Fibroblast of upper back skin (primary cell): Measurements from ENCODE around the gene SCUBE3.

Source experiments
- DNase-seq: peaks from one replicate; pipeline ENCODE4 v3.0.0-alpha.2; 2013

Gene SCUBE3

DNA sequence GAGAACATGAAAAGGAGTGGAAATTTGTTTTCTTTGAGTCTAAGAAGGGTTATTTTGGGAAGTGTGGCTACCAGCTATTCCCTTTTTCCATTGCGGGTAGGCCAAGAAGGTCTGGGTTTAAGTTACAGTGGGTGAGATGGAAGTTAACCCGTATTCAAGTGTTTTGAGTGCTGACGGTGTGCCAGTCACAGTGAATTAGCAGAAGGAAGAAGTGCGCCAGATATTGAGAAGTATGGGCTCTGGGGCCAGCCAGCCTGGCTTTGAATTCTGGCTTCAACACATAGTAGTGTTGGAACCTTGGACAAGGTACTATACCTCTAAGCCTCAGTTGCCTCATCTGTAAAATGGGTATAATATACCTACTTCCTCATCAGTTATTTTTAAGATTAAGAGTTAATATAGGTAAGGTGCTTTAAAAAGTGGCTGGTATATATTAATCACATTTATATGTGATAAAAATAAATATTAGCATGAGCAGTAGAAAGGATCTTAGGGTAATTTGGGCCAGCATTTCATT is 62.0 kb downstream of the SCUBE3 start:
- no peak for DNase-seq

DNA sequence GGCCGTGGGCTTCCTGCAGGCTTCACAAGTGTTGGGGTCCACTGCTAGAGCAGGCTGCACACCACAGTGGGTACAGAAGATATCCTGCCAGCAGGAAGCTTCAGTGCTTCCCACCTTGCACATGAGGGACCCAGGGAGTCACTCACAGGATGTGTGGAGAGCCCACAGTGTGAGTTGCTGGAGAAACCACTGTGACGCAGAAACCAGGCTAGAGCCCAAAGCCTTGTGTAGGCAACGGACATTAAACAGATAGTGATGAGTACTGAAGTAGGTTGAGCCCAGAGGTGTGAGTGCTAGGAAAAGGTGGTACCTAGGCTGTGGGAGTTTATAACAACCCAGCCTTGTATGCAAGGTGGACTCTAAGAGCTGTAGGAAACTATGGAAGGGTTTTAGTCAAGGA is 65.0 kb downstream of the SCUBE3 start:
- no peak for DNase-seq

DNA sequence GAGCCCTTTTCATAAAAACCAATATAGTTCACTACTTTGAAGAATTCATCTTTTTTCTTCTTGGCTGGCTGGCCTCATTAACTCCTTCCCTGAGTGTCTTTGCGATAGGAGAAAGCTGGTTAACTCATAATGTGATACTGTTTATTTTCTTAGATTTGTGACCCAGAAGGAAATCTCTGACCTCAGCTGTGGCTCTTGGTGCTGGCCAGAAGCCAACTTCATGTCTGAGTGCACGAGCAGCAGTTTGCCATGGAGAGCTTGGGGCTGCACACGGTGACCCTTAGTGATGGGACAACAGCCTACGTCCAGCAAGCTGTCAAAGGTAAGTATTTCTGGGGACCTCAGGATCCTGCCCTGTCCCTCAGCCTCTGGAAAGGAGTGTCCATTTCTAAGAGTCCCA is 67.1 kb downstream of the SCUBE3 start:
- DNase-seq, result no peak

DNA sequence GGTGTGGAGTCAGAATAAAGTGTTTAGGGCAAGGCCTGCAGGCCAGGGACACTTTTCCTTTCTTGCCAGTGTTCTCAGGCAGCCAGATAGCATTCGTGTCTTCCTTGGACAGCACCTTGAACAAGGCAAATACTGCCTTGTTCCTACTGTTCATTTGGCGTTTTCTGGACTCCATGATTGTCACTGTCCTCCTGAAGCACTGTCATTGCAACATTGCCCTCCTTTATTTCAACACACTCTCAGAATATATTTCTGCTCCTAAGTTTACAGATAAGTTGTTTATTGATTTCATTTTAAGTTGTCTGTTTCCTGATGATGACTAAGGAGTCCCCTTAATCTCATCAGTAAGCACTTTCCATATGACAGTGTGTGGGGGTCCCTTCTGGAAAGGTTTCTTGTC is 68.7 kb downstream of the SCUBE3 start:
- no peak for DNase-seq

DNA sequence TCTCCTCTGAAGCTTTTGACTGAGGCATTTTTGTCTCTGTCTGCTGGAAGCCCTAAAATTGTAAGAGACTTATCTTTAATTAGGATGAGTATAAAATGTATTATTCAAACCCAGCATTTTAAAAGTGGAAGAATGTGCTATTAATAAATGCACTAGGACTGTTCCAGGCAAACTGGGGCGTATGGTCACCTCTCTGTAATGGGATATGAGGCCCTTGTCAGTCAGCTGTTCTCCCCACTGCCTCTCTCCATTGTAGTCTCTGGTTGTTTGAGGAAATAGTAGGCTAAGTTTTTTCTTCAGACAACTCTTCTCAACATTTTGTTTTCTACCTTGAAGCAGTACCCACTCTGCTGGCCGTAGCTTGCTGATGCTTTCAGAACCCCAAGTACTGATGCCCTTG is 69.6 kb downstream of the SCUBE3 start:
- DNase-seq, result no peak

DNA sequence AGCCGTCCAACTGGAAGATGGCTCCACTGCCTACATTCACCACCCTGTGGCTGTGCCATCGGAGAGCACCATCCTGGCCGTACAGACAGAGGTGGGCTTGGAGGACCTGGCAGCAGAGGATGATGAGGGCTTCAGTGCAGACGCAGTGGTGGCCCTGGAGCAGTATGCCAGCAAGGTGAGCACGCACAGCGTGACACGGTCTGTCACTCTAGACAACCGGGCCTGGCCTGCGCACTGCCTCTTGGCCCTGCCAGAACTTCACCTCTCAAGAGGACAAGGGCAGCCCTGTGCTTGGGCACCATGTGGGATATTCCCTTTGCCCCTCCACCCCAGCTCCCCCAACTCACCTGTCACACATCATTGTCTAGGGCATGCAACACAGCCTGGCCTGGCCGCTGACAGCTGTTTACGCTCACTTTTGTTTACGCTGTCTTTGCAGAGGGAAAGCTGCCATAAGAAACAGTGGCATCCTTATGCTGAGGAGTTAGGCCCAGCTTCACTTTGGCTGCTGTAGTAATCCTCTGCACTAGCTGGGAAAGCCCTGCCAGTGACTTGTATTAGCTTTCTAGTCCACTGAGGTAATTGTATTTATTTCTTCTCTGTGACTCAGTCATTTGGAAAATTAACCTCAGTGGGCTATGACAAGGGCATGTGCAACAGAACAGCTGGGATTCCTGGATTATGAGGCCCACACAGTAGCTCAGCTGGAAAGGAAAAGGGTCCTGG is 74.1 kb downstream of the SCUBE3 start:
- no peak for DNase-seq

DNA sequence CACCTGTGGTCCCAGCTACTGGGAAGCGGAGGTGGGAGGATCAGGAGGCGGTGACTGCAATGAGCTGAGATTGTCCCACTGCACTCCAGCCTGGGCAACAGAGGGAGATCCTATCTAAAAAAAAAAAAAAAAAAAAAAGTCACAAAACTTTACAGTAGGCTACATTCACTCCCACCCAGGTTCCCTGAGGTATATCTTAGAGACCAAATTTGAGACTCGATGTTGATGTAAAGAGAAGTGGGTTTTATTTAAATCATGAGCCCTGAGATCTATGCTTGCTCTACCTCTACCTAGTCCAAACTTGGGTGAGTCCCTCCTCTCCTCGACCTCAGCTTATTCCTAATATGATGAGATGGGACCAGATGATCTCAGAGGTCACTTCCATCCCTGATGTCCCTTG is 75.1 kb downstream of the SCUBE3 start:
- DNase-seq, result no peak

DNA sequence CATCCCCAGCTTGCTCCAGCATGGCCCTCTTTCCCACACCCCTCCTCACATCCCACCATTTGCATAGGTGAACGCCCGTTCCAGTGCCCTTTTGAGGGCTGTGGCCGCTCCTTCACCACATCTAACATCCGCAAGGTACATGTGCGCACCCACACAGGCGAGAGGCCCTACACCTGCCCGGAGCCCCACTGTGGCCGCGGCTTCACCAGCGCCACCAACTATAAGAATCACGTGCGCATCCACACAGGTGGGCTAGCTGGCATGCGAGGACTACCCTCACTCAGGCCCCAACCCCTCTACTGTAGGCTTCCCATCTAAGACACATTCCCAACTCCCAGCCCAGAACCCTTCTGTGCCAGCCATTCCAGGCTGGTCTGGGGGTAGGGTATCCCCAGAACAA is 77.7 kb downstream of the SCUBE3 start:
- DNase-seq, result no peak

DNA sequence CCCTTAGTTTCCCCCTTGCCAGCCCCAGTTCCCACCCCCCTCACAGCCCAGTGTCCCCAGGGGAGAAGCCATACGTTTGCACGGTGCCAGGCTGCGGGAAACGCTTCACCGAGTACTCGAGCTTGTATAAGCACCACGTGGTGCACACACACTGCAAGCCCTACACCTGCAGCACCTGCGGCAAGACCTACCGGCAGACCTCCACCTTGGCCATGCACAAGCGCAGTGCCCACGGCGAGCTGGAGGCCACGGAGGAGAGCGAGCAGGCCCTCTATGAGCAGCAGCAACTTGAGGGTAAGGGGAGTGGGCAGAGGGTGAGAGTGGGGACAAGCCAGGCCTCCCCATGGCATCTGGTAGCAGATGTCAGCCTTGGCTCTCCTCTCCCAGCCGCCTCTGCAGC is 78.7 kb downstream of the SCUBE3 start:
- DNase-seq, result no peak

DNA sequence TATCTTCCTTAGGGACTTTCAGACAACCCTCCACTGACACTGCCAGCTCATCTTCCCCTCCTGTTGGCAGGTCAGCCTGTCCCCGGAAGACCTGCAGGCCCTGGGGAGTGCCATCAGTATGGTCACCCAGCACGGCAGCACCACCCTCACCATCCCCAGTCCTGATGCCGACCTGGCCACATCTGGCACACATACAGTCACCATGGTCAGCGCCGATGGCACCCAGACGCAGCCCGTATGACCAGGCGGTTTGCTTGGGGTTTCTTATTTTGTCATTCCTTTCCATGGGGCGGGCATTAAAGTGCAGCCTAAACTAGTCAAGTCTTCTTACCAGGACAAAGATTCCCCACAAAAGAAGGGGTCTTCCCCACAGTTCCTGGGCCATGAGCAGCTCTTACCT is 79.9 kb downstream of the SCUBE3 start:
- no peak for DNase-seq

DNA sequence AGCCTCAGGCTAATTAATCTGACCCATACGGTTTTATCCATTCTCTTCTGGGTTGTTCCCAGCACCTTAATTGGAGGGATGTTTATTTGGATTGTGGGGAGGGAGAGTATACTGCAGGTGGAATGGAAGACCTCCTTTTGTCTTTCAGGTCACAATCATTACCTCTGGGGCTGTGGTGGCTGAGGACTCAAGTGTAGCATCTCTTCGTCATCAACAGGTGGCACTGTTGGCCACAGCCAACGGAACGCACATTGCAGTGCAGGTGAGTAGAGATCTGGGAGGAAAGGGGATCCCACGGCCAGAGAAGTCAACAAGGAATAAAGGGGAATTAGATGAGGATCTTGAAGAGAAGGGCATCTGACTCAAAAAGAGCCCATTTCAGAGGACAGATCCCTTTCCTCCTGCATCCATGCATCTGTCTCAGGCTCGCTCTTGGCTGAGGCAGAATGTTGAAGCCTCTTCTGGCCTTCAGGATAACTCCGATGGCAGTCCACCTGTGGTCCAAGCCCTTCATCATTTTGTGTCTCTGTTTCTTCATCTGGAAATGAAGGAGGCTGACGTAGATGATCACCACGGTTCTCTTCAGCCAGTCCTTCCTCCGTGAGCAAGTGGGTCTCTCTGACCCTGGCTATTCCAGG is 80.7 kb downstream of the SCUBE3 start:
- peak; percentile 25 for DNase-seq

DNA sequence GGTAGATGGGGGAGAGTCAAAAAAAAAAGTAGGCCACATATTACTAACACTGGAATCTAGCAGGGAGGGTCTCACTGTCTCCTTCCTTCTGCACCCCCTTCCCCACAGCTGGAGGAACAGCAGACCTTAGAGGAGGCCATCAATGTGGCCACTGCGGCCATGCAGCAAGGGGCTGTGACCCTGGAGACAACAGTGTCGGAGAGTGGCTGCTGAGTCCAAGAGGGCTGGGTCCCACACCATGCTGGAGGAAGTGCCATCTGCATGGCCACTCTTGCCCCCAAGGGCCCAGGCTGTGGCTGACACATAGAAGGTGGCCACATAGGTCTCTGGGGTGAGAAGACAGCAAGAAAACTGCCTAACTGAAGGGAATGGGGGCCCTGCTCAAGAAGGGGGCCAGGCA is 81.3 kb downstream of the SCUBE3 start:
- DNase-seq, result no peak

DNA sequence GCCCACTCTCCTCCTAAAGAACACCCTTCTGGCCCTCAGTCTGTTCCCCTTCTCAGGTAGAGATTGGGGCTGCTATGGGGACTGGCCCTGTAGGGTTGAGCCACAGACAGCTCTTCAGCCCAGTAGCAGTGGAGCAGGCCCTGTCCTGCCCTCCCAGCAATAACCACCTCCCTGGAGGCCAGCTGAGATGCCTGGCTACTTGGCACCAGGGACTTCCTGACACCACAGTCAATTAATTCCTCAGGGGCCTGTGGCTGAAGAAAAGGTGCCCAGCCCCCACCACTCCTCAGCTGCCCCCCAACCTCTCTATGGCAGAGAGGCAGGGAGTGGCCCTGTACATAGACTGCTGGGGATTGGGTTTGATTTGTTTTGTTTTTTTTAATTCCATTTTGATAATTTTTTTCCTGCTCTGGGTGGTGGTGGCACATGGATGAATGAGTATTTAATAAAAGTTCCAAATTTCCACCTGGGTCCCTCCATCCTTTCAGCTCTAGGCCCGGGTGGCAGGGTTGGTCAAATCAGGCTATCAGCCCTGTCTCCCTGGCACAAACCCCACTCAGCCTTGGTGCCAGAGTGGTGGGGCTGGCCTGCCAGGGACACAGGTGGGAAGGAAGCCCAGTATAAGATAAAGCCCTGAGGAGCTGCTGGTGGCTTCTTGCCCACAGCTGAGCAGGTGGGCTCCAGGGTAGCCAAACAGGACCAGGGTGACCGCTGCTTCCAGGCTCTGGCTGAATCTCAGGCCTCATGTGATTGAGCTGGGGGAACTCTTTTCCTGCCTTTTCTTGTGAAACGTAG is 82.0 kb downstream of the SCUBE3 start:
- DNase-seq, result no peak

DNA sequence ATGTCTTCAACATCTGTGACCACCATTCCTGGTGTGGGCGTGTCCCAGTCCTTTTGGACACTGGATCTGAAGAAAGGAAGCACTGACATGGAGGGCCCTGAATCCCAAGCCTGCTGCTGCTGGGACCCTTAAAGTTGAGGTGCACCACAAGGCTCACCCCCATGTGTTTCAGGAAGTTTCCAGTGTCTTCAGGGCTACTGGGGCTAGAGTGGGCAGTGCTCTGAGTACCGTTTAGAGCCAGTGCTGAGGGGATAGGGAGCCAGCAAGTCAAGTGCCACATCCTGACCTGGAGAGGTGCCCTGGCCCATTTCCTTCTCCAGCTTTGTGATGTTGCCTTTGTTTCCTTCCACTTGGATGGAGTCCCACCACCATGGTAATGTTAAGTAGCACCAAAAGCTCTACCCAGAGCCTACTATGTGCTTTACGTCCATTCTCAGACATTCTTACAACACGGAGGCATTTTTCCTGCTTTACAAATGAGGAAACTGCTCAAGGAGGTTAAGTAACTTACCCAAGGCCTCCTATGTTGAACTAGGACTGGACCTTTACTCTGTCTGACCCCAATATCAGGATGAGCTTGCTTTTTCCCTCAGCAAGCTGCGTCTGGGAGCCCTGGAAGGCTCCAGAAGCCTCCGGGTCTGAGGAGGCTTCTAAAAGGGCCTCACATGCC is 83.3 kb downstream of the SCUBE3 start:
- DNase-seq, result no peak

DNA sequence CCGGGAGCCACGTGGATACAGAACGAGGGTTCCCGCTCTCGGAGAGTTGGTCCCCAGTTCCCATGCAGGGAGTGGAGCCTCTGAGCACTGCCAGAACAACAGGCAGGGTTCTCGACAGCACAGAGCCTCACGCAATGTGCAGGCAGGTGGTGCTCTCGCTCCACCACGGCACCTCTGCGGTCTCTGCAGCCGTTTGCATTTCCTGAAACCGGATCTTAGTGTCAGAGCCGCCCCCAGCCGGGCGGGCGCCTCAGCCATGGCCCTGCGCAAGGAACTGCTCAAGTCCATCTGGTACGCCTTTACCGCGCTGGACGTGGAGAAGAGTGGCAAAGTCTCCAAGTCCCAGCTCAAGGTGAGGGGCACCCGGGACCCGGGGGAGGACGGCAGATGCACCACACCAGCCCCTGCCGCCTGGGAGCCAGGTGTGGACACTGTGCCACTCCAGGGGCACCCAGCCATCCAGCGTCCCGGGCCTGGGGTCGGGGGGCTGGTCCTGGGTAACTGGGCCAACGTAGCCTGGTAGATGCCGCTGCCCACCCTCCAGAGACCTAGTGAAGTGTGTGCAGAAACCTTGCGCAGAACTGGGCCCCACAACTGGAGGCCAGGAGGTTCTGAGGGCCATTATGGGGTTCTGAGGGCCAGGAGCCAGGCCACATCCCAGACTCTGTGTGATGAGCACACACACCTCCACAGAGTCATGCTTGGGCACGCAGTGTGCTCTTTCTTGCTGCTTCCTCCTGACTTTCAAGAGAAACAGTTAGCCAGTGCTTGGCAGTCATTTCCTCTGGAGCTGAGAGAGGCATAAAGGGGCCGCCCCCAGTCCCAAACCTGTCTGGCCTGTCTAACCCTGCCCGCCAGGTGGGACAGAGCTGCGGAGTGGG is 84.1 kb downstream of the SCUBE3 start, which contains the start of gene DEF6:
DEF6 (plus strand) TSS at position 218 of the 881 bp plus-strand sequence; CDS start at position 257, 39 bp downstream.
- DNase-seq, result peak; percentile 86

DNA sequence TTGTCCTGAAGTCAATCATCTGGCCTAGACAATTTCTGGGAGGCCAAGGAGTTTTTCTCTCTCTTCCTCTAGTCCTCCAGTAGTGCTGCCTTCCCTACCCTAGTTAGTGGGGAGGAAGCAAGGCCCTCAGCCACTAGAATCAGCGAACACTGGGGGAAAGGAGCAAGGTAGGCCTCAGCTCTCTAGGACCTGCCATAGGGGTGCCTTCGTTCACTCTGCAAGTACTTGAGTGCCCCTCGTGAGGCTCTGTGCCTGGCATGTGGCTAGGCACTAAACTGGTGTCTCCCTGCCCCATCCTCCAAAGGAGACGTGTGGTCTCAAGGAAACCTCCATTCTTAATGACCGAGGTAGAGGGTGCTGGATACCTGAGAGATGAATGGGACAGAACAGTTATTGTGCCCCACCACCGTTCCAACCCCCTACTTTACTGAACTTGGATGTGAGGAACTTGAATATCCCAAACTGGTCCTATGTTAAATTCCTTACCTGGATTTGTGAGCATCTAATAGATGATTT is 84.9 kb downstream of the SCUBE3 start:
- no peak for DNase-seq

DNA sequence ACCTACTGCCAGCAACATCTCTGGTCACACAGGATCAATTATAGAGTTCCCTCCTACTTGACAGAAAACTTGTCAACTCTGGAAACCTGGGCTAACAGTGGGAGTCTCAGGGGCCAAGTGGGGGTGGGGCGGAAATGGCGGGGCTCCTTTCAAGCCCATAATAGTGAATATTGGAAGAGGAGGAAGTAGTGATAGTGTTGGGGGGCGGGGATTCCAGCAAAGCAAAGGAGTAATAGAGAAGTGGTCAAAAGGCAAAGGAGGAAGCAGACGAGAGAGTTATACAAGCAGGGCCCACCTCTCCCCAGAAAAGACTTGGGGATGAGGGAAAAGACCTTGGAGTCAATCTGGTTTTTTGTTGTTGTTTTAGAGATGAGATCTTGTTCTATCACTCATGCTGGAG is 85.9 kb downstream of the SCUBE3 start:
- no peak for DNase-seq

DNA sequence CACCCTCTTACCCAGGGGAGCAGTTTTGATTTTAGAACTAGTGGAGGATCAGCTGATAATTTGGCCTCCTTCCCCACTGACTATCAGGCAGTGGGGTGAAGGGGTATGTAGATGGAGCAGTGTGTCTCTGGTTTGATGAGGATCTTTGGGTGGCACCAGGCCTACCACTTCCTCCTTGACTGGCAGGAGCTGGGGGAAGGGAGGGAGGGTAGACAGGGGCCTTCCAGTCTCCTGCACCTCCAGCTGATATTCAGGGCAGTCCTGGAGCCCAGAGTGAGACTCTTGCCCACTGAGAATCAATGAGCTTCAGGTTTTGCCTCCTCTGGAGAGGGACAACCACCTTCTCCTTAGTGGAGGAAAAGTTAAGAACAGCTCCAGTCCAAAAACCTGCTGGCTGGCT is 87.1 kb downstream of the SCUBE3 start:
- DNase-seq, result no peak
